ENCODE measurements around the gene TRIM26.

The TRIM26 gene

DNA sequence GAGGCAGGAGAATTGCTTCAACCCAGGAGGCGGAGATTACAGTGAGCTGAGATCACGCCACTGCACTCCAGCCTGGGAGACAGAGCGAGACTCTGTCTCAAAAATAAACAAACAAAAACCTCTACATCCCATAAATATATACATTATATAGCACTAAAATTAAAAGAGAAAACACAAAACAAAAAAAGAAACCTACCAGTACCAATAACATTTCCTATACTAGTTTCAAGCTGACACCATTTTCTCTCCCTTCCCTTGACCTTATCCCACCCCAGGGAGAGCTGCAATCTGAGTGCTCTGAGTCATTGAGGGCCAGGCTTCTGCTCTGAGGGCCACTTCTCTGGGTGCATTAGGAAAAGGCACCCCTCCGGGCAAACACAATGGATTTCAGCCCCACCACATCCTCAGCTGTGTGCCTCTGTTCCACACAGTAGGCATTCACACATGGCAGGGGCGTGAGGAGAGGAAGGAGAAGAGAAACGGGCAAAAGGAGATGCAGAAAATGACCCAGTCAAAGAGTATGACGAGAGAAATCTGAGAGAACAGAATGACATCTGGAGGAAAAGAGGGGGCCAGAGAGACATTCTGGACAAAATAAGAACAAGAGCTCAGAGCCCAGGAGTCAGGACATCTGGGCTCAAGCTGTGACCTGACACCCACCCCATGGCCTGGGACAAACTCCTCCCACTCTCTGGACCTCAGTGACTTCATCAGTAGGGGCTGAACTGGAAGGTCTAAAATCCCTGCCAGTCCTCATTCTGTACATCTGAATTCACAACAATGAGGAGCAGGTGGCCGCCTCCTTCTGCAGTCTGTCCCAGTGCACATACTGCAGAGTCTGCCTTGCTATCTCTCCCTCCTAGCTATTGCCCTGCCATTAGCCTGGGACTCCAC is 18.2 kb downstream of the TRIM26 start:
- no peak for TF ChIP-seq TEAD4 (IDR thresholded peaks at IDR 0.05)
- no peak for TF ChIP-seq CREB1 (IDR thresholded peaks at IDR 0.05; ENCODE audit: low read depth)
- TF ChIP-seq CEBPB (IDR thresholded peaks at IDR 0.05), result no peak
- TF ChIP-seq, protein P1, sequence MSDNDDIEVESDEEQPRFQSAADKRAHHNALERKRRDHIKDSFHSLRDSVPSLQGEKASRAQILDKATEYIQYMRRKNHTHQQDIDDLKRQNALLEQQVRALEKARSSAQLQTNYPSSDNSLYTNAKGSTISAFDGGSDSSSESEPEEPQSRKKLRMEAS (IDR thresholded peaks at IDR 0.05), result no peak
- no peak for TF ChIP-seq TAF1 (IDR thresholded peaks at IDR 0.05; ENCODE audit: low read depth)

DNA sequence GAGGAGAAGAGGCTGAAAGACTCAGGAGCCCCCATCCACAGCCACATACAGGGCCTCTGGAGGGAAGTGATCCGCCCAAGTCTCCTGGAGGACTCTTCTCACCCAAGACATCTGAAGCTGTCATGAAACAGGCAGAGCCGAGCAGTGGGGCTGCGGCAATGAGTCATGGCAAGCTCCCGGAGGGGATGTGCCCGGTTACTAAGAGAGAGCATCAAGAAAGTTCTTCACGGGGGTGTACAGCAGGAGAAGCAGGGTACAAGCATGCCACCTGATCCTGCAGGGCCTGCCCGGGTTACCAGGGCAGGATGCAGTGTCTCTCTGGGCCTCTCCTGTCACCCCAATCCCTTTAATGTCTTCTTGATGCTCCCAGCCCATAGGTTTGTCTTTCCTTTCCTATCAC is 21.1 kb downstream of the TRIM26 start:
- TF ChIP-seq FOXM1 (IDR thresholded peaks at IDR 0.05; ENCODE audit: borderline replicate concordance, low read depth) (no peak), TEAD4 (IDR thresholded peaks at IDR 0.05) (no peak), TCF12 (IDR thresholded peaks at IDR 0.05; ENCODE audit: low read depth) (no peak), EGR1 (IDR thresholded peaks at IDR 0.05) (no peak), ZBTB7A (IDR thresholded peaks at IDR 0.05; ENCODE audit: low read depth) (no peak), YY1 (IDR thresholded peaks at IDR 0.05; ENCODE audit: low read depth) (no peak), TAF1 (IDR thresholded peaks at IDR 0.05; ENCODE audit: low read depth) (no peak), EP300 (IDR thresholded peaks at IDR 0.05; ENCODE audit: borderline replicate concordance) (no peak), NFIC (IDR thresholded peaks at IDR 0.05) (no peak)
- TF ChIP-seq, protein P2, sequence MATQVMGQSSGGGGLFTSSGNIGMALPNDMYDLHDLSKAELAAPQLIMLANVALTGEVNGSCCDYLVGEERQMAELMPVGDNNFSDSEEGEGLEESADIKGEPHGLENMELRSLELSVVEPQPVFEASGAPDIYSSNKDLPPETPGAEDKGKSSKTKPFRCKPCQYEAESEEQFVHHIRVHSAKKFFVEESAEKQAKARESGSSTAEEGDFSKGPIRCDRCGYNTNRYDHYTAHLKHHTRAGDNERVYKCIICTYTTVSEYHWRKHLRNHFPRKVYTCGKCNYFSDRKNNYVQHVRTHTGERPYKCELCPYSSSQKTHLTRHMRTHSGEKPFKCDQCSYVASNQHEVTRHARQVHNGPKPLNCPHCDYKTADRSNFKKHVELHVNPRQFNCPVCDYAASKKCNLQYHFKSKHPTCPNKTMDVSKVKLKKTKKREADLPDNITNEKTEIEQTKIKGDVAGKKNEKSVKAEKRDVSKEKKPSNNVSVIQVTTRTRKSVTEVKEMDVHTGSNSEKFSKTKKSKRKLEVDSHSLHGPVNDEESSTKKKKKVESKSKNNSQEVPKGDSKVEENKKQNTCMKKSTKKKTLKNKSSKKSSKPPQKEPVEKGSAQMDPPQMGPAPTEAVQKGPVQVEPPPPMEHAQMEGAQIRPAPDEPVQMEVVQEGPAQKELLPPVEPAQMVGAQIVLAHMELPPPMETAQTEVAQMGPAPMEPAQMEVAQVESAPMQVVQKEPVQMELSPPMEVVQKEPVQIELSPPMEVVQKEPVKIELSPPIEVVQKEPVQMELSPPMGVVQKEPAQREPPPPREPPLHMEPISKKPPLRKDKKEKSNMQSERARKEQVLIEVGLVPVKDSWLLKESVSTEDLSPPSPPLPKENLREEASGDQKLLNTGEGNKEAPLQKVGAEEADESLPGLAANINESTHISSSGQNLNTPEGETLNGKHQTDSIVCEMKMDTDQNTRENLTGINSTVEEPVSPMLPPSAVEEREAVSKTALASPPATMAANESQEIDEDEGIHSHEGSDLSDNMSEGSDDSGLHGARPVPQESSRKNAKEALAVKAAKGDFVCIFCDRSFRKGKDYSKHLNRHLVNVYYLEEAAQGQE (IDR thresholded peaks at IDR 0.05; ENCODE audit: low read depth), result no peak
- TF ChIP-seq, protein P1 (IDR thresholded peaks at IDR 0.05), result no peak
- TF ChIP-seq, protein P3, sequence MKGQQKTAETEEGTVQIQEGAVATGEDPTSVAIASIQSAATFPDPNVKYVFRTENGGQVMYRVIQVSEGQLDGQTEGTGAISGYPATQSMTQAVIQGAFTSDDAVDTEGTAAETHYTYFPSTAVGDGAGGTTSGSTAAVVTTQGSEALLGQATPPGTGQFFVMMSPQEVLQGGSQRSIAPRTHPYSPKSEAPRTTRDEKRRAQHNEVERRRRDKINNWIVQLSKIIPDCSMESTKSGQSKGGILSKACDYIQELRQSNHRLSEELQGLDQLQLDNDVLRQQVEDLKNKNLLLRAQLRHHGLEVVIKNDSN (IDR thresholded peaks at IDR 0.05), result no peak

DNA sequence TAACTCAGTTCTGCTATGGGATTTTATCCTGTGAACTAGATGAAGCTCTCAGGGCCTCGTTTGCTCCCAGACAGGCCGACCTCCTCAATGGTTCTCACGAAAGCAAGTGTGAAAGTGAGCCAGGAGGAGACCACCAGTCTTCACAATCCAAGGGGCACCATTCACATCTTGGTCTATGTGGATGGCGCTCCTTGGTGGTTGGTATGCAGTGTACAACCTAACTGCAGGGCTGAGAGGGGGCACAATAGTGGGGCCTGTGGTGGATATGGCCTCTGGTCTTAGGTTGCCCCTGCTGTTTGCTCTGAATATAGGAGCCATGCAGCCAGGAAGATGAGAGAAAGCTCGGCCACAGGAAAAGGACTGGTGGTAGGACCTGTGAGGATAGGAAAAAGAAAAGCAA is 24.7 kb downstream of the TRIM26 start:
- TF ChIP-seq, protein P1 (IDR thresholded peaks at IDR 0.05), result no peak
- TF ChIP-seq, protein P3 (IDR thresholded peaks at IDR 0.05), result no peak
- no peak for TF ChIP-seq FOXM1 (IDR thresholded peaks at IDR 0.05; ENCODE audit: borderline replicate concordance, low read depth)
- TF ChIP-seq ZBTB7A (IDR thresholded peaks at IDR 0.05; ENCODE audit: low read depth), result no peak
- no peak for TF ChIP-seq RAD21 (IDR thresholded peaks at IDR 0.05; ENCODE audit: low read depth)
- no peak for TF ChIP-seq CREB1 (IDR thresholded peaks at IDR 0.05; ENCODE audit: low read depth)
- TF ChIP-seq, protein P2 (IDR thresholded peaks at IDR 0.05; ENCODE audit: low read depth), result no peak
- no peak for TF ChIP-seq EP300 (IDR thresholded peaks at IDR 0.05; ENCODE audit: borderline replicate concordance)

DNA sequence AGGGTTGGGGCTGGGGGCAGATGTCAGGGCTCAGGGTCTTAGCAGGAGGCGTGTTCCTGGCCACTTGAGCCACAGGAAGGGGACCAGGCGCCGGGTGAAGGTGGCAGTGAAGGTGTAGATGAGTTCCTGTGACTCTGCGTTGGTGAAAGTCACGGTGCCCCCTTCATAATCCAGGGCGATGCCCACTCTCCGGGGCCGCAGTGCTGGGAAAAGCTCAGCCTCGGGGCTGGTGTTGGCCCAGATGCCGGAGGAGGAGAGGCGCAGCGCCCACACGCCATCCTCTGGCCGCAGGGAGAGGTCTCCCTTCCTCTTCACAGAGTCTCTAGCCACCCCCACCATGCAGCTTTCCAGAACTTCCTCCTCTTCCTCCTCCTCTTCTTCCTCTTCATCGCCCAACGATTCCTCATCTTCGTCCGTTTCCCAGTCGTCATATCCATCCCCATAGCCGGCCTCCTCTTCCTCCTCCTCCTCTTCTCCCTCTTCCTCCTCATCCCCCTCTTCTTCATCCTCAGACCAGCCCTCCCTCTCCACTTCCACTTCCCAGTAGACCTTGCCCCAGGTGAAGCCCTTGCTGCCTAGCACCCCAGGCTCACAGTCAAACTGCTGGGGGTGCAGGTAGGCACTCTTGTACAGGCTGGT is 27.2 kb downstream of the TRIM26 start:
- TF ChIP-seq, protein P1 (IDR thresholded peaks at IDR 0.05), result no peak
- TF ChIP-seq FOXM1 (IDR thresholded peaks at IDR 0.05; ENCODE audit: borderline replicate concordance, low read depth) (no peak), RAD21 (IDR thresholded peaks at IDR 0.05; ENCODE audit: low read depth) (no peak), ZBTB7A (IDR thresholded peaks at IDR 0.05; ENCODE audit: low read depth) (no peak)

DNA sequence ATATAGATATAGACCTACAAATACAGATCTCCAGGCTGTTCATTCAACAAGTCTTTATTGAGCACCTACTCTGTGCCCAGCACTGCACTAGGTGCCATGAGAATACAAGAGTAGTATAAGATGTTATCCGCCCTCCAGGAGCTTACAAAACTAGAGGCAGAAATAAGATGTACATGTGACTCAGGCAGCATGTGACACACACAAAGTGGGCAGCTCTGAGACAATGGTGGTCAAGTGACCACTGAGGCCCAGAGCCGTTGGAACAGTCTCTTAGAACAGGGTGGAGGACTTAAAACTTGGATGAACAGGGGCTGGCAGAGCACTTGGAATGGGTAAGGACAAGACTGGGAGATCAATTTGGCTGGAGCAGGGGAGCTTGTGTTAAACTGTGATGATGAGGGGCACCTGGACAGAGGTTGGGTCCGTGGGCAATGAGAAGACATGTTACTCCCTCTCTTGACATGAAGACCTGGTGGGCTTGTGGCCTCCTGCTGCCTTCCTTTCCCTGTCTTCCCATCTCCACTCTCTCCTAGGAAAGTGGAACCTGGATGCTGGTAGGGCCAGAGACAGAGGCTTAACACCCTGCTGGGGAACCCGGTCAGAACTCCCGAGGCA is 28.7 kb downstream of the TRIM26 start:
- no peak for TF ChIP-seq TCF12 (IDR thresholded peaks at IDR 0.05; ENCODE audit: low read depth)
- TF ChIP-seq NFIC (IDR thresholded peaks at IDR 0.05), result no peak
- no peak for TF ChIP-seq TAF1 (IDR thresholded peaks at IDR 0.05; ENCODE audit: low read depth)
- no peak for TF ChIP-seq FOXM1 (IDR thresholded peaks at IDR 0.05; ENCODE audit: borderline replicate concordance, low read depth)
- TF ChIP-seq EGR1 (IDR thresholded peaks at IDR 0.05), result no peak
- no peak for TF ChIP-seq ZBTB7A (IDR thresholded peaks at IDR 0.05; ENCODE audit: low read depth)
- TF ChIP-seq RAD21 (IDR thresholded peaks at IDR 0.05; ENCODE audit: low read depth), result no peak
- TF ChIP-seq CREB1 (IDR thresholded peaks at IDR 0.05; ENCODE audit: low read depth), result no peak
- no peak for TF ChIP-seq EP300 (IDR thresholded peaks at IDR 0.05; ENCODE audit: borderline replicate concordance)
- no peak for TF ChIP-seq YY1 (IDR thresholded peaks at IDR 0.05; ENCODE audit: low read depth)
- TF ChIP-seq TEAD4 (IDR thresholded peaks at IDR 0.05), result no peak
- TF ChIP-seq, protein P2 (IDR thresholded peaks at IDR 0.05; ENCODE audit: low read depth), result no peak
- TF ChIP-seq, protein P3 (IDR thresholded peaks at IDR 0.05), result no peak
- no peak for TF ChIP-seq CEBPB (IDR thresholded peaks at IDR 0.05)
- TF ChIP-seq, protein P1 (IDR thresholded peaks at IDR 0.05), result no peak

Measured in Ishikawa (cell line).